Body of pancreas (tissue), 4 donors: ENCODE data around the gene IGSF23.
"Not testable (repeated sequence)": the region's sequence is repeated elsewhere in the genome, so short reads cannot be mapped to it uniquely, and the experiment has no call there.

Experiments
- CTCF ChIP-seq, 7 experiments: fragments of 450-650 bp in 4 of 7; fragments of 200-600 bp in 3 of 7; sonication (generic) in 3 of 7; IDR thresholded peaks; one replicate each; pipeline ENCODE4 v1.5.1; 2016 to 2019; ENCODE audit warnings: antibody characterized with exemption in 7 of 7
- POLR2A ChIP-seq, 3 donors: fragments of 450-650 bp; IDR thresholded peaks; one replicate each; pipeline ENCODE4 v1.6.1; 2016; ENCODE audit warnings: antibody characterized with exemption in 3 of 3, mild to moderate bottlenecking in 2 of 3

- TF ChIP-seq CTCF, POLR2A (IDR thresholded peaks at IDR 0.05): not testable (repeated sequence)
These were observed 18.2 kb downstream of the IGSF23 start for GRCh38 chr19:44631611-44632010.
